Stimulated activated CD8-positive, alpha-beta memory T cell treated with anti-CD3 and anti-CD28 coated beads, Interleukin-7, amount 100 ng/mL, for 24 hours (primary cell): ENCODE measurements around the gene ARHGAP45.
A peak's percentile ranks its signal among the peaks of the same experiment; 100 is the strongest.

Source experiments
- DNase-seq: peaks from one replicate; pipeline ENCODE4 v3.0.0-alpha.2; 2020; ENCODE audit warnings: low read depth

ARHGAP45 gene

GRCh38 chr19:1070931-1071791 is 4.2 kb downstream of the ARHGAP45 start:
- no peak for DNase-seq

GRCh38 chr19:1072371-1073015 is 5.5 kb downstream of the ARHGAP45 start:
- DNase-seq, result no peak

- DNase-seq, result no peak
Measured at GRCh38 chr19:1073063-1073955, 6.3 kb downstream of the ARHGAP45 start.

GRCh38 chr19:1073956-1074517 is 7.1 kb downstream of the ARHGAP45 start:
- no peak for DNase-seq

GRCh38 chr19:1074544-1075283 is 7.7 kb downstream of the ARHGAP45 start:
- DNase-seq, result peak; percentile 66

GRCh38 chr19:1076046-1076386 is 9.0 kb downstream of the ARHGAP45 start:
- DNase-seq, result no peak

GRCh38 chr19:1076951-1077350 is 10.0 kb downstream of the ARHGAP45 start:
- DNase-seq, result peak; percentile 76

- DNase-seq, result no peak
Measured at GRCh38 chr19:1079566-1080111, 12.7 kb downstream of the ARHGAP45 start.

GRCh38 chr19:1080360-1081161 is 13.6 kb downstream of the ARHGAP45 start:
- no peak for DNase-seq

- no peak for DNase-seq
Measured at GRCh38 chr19:1081301-1082164, 14.6 kb downstream of the ARHGAP45 start.

- no peak for DNase-seq
Measured at GRCh38 chr19:1082165-1082927, 15.4 kb downstream of the ARHGAP45 start.

GRCh38 chr19:1082928-1083816 is 16.2 kb downstream of the ARHGAP45 start:
- no peak for DNase-seq

GRCh38 chr19:1084024-1084868 is 17.3 kb downstream of the ARHGAP45 start:
- no peak for DNase-seq

GRCh38 chr19:1085053-1085658 is 18.2 kb downstream of the ARHGAP45 start:
- no peak for DNase-seq

- DNase-seq, result no peak
Measured at GRCh38 chr19:1085676-1086442, 18.9 kb downstream of the ARHGAP45 start.
